T-cell (primary cell): ENCODE results near the gene DUSP10. TPM values are rescaled to one million over a fixed set of nuclear protein-coding genes. Genes with fewer than 3 reads are reported as not detected.

Experiments used
- ATAC-seq, 4 experiments: fragments of 200-7000 bp in 3 of 4; fragments of 150-1000 bp in 1 of 4; cut with Tn5 transposase; replicated peaks in 1 of 4; 1 replicate in 3 of 4; 2 replicates in 1 of 4; pipeline ENCODE4 v1.10.0; 2021; ENCODE audit warnings: moderate library complexity in 3 of 4, mild to moderate bottlenecking in 2 of 4, moderate number of reproducible peaks in 1 of 4
- CTCF ChIA-PET, 2 donors: fragments of 300-600 bp; sonication (Branson Sonifier 250); formaldehyde crosslinking; loops; one replicate each; lab custom pipeline; 2022; ENCODE audit warnings: antibody characterized with exemption in 2 of 2; lab: Charles Lee
- POLR2A ChIA-PET, 2 donors: fragments of 300-600 bp; sonication (Branson Sonifier 250); formaldehyde crosslinking; loops; one replicate each; lab custom pipeline; 2022; ENCODE audit warnings: antibody characterized with exemption in 2 of 2; lab: Charles Lee
- DNase-seq, 35 experiments: peaks; one replicate each; pipeline versions ENCODE4 v3.0.0 to v3.0.0-alpha.2; 2013 to 2023
- H3K27ac ChIP-seq: one replicate; pipeline ENCODE4 v1.5.1; 2013; ENCODE audit warnings: low read length
- H3K27me3 ChIP-seq, 2 experiments: replicated peaks in 1 of 2; 1 replicate in 1 of 2; 2 replicates in 1 of 2; pipeline versions ENCODE4 v1.6.1 to v1.7.0; 2013; ENCODE audit warnings: low read length in 1 of 2, mixed read lengths in 1 of 2; ENCODE audit not compliant: control insufficient read depth in 2 of 2, insufficient read depth in 2 of 2; ENCODE audit errors: extremely low read depth in 1 of 2
- H3K36me3 ChIP-seq, 2 donors: 1 replicate in 1 of 2; 2 replicates in 1 of 2; pipeline versions ENCODE4 v1.6.1 to v1.7.0; 2013; ENCODE audit warnings: low read length in 1 of 2; ENCODE audit not compliant: control insufficient read depth in 2 of 2, insufficient read depth in 1 of 2; ENCODE audit errors: extremely low read depth in 1 of 2
- H3K4me1 ChIP-seq, 2 experiments: 1 replicate in 1 of 2; 2 replicates in 1 of 2; pipeline versions ENCODE4 v1.6.1 to v1.7.0; 2013; ENCODE audit warnings: low read length in 2 of 2, mixed read lengths in 1 of 2; ENCODE audit not compliant: insufficient read depth in 2 of 2, control insufficient read depth in 1 of 2; ENCODE audit errors: extremely low read depth in 1 of 2
- H3K4me3 ChIP-seq, 2 donors: 1 replicate in 1 of 2; 2 replicates in 1 of 2; pipeline versions ENCODE4 v1.5.1 to v1.7.0; 2013; ENCODE audit warnings: mild to moderate bottlenecking in 2 of 2, low read length in 1 of 2, moderate library complexity in 1 of 2; ENCODE audit not compliant: control insufficient read depth in 1 of 2; ENCODE audit errors: extremely low read depth in 1 of 2
- H3K9me3 ChIP-seq: 2 replicates; pipeline ENCODE4 v1.7.0; 2013
- H3K27ac Mint-ChIP-seq, 2 donors: one replicate each; pipeline ENCODE4 v1.8.0; 2020 to 2021; ENCODE audit warnings: mild to moderate bottlenecking in 2 of 2, mixed read lengths in 2 of 2
- H3K27me3 Mint-ChIP-seq, 2 donors: one replicate each; pipeline ENCODE4 v1.8.0; 2021 to 2022; ENCODE audit warnings: mixed read lengths in 2 of 2
- H3K36me3 Mint-ChIP-seq: one replicate; pipeline ENCODE4 v1.8.0; 2021; ENCODE audit warnings: mixed read lengths
- H3K4me1 Mint-ChIP-seq, 3 donors: one replicate each; pipeline ENCODE4 v1.8.0; 2020 to 2022; ENCODE audit warnings: mixed read lengths in 3 of 3, mild to moderate bottlenecking in 1 of 3
- H3K4me3 Mint-ChIP-seq, 3 donors: one replicate each; pipeline ENCODE4 v1.8.0; 2020 to 2022; ENCODE audit warnings: mild to moderate bottlenecking in 3 of 3, mixed read lengths in 3 of 3, moderate library complexity in 3 of 3
- H3K9me3 Mint-ChIP-seq, 3 donors: one replicate each; pipeline ENCODE4 v1.8.0; 2020 to 2022; ENCODE audit warnings: mixed read lengths in 3 of 3
- WGBS: methylation state at CpG from one replicate; pipeline ENCODE4 v1.1.5; 2013; ENCODE audit warnings: missing lambda C conversion rate; ENCODE audit not compliant: insufficient coverage; 5-methylcytosine and 5-hydroxymethylcytosine counted together
- total RNA-seq, 35 experiments: library from RNA in 6 of 35; stranded (reverse) in 6 of 35; fragments of 120-200 nt in 1 of 35; gene quantifications; one replicate each; pipeline versions ENCODE4 v1.2.1 to v1.2.4 and lab custom pipeline; 2013 to 2026

DUSP10 gene
- total RNA-seq (10 to 100 TPM in 2 of 5 donors, 1 to 10 TPM in 3; 5.2 to 64.2 (median 6.0) TPM), total RNA-seq (lab: John Stamatoyannopoulos, UW) (6.9 to 228 (median 29.5) reads per million in 29 experiments)
- 9.9 TPM for total RNA-seq (2013)

DNA sequence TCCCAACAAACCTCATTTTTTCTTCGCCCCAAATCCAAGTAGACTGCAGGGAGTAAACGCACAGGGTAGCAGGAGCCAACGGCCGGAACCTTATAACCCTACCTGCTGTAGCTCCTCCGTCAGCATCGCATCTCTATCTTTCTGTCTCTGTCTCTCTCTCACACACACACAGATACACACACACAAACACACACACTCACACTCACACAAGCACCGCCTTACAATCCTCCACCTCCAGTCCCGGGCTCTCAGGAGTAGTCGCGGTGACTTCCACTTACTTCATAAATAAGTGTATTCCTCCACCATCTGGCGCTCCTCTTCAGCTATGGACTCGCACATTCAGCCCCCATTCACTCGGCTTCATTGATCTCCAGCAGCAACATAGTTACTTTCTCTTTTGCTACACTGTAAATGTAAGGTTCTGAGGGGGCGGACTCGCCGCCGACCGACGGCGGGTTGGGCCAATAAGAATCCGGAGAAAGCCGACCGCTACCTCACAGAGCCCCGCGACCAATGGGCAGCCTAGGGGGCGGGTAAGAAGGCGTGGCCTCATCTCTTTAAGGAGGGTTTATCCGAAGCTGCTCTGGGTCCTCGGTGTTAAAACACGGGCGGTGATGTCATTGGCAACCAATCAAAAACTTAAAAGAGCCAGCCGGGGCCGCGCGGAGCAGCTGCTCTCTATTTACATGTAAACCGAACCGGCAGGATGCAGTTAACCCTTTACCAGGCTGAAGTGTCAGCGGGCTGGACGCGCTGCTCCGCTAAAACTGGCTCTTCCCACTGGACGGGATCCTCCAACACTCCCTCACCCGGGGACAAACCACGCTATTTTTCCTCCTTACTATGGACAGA lies at the start of gene DUSP10:
TSS of gene DUSP10 (minus strand) at position 387 of the 852 bp plus-strand sequence. CDS start 2,345 bp downstream, outside the sequence.
- Mint-ChIP-seq H3K27me3 (no peaks in the 10 kb centered on the region), H3K4me3 (peak within 1 kb of the TSS in 1 of 3 donors; percentile 82), H3K4me1 (peaks cover 10 to 30% (median 24%) of the 10 kb centered on the region in 3 donors), H3K27ac (peak within 1 kb of the TSS in 1 of 2 donors; percentile 80), H3K36me3 (peaks cover 27% of the 10 kb centered on the region), H3K9me3 (no peaks in the 10 kb centered on the region)
- POLR2A ChIA-PET, result interaction anchor here (0.6 to 5.5 kb wide), 27 partner anchors 8 to 971 kb away, joined by 3 to 218 read pairs (median 5); partner anchors contain the start of genes BROX (in 1 of the 2) and TAF1A (in 1 of the 2)
- peak within 1 kb of the TSS; percentile 89 to 100 for H3K4me3 ChIP-seq
- CTCF ChIA-PET, result interaction anchor here (0.5 to 2.1 kb wide), 19 partner anchors 9 to 1653 kb away, joined by 3 to 16 read pairs (median 4); partner anchors contain the start of gene BPNT1 (in 1 of the 2)
- H3K36me3 ChIP-seq, result peaks cover 0 to 13% of the 10 kb centered on the region in 2 donors
- under 1% methylated on average over 35 of the region's 44 CpGs for WGBS
- H3K27ac ChIP-seq, result peak within 1 kb of the TSS; percentile 99
- H3K4me1 ChIP-seq, result peaks cover 5 to 29% of the 10 kb centered on the region in 2 experiments
- H3K27me3 ChIP-seq, result no peaks in the 10 kb centered on the region
- peak; percentile 83 to 89 (median 86) for ATAC-seq
- DNase-seq, result peak; percentile 94 to 100 (median 99)
- H3K9me3 ChIP-seq, result no peaks in the 10 kb centered on the region

GRCh38 chr1:221788466-221788865 lies 46.6 kb upstream of the DUSP10 start:
- WGBS, result 96% methylated on average over 3 of the region's 6 CpGs
- CTCF ChIA-PET, result no interaction called here
- H3K27me3 Mint-ChIP-seq, result no peaks in the 10 kb centered on the region
- peaks cover 9 to 18% of the 10 kb centered on the region in 2 experiments for H3K4me1 ChIP-seq
- H3K36me3 Mint-ChIP-seq, result no peaks in the 10 kb centered on the region
- ATAC-seq, result no peak
- H3K36me3 ChIP-seq, result no peaks in the 10 kb centered on the region
- H3K9me3 Mint-ChIP-seq, result no peaks in the 10 kb centered on the region
- H3K4me1 Mint-ChIP-seq, result peaks cover 15 to 28% (median 18%) of the 10 kb centered on the region in 3 donors
- no peak for DNase-seq
- H3K27me3 ChIP-seq, result no peaks in the 10 kb centered on the region
- H3K9me3 ChIP-seq, result no peaks in the 10 kb centered on the region
- H3K27ac ChIP-seq, result no peak overlapping the region
- POLR2A ChIA-PET, result no interaction called here
- H3K4me3 Mint-ChIP-seq, result no peak overlapping the region
- no peak overlapping the region for H3K27ac Mint-ChIP-seq
- no peak overlapping the region for H3K4me3 ChIP-seq

GRCh38 chr1:221786647-221787046 lies 44.8 kb upstream of the DUSP10 start:
- WGBS, result 100% methylated on average over 2 of the region's 5 CpGs
- Histone ChIP-seq H3K27me3 (no peaks in the 10 kb centered on the region), H3K36me3 (no peaks in the 10 kb centered on the region), H3K4me1 (peaks cover 22 to 24% of the 10 kb centered on the region in 2 experiments), H3K4me3 (no peak overlapping the region), H3K9me3 (no peaks in the 10 kb centered on the region), H3K27ac (no peak overlapping the region)
- Mint-ChIP-seq H3K27ac (no peak overlapping the region), H3K4me1 (peaks cover 24 to 35% (median 28%) of the 10 kb centered on the region in 3 donors), H3K9me3 (no peaks in the 10 kb centered on the region), H3K4me3 (no peak overlapping the region), H3K27me3 (no peaks in the 10 kb centered on the region), H3K36me3 (no peaks in the 10 kb centered on the region)
- ChIA-PET CTCF (no interaction called here), POLR2A (no interaction called here)
- DNase-seq, result no peak
- ATAC-seq, result no peak

GRCh38 chr1:221783936-221784335 lies 42.0 kb upstream of the DUSP10 start:
- 0% methylated on average over 2 of the region's 4 CpGs for WGBS
- Mint-ChIP-seq H3K27me3 (no peaks in the 10 kb centered on the region), H3K27ac (no peak overlapping the region), H3K36me3 (no peaks in the 10 kb centered on the region), H3K9me3 (no peaks in the 10 kb centered on the region), H3K4me3 (peak overlapping the region in 2 of 3 donors; percentile 34 to 70), H3K4me1 (peaks cover 42 to 59% (median 47%) of the 10 kb centered on the region in 3 donors)
- CTCF ChIA-PET, result interaction anchor here in 1 of 2 donors (1.2 to 1.5 kb wide), 3 partner anchors 14 to 41 kb away, joined by 3 to 4 read pairs (median 3); no protein-coding TSS in a partner anchor
- Histone ChIP-seq H3K36me3 (no peaks in the 10 kb centered on the region), H3K27me3 (no peaks in the 10 kb centered on the region), H3K4me3 (peak overlapping the region in 1 of 2 donors; percentile 5), H3K27ac (no peak overlapping the region), H3K4me1 (peaks cover 32 to 46% of the 10 kb centered on the region in 2 experiments), H3K9me3 (no peaks in the 10 kb centered on the region)
- ATAC-seq, result peak; percentile 86 to 91 (median 89)
- POLR2A ChIA-PET, result no interaction called here
- DNase-seq, result peak in 10 of 35 experiments; percentile 5 to 53 (median 19)

DNA sequence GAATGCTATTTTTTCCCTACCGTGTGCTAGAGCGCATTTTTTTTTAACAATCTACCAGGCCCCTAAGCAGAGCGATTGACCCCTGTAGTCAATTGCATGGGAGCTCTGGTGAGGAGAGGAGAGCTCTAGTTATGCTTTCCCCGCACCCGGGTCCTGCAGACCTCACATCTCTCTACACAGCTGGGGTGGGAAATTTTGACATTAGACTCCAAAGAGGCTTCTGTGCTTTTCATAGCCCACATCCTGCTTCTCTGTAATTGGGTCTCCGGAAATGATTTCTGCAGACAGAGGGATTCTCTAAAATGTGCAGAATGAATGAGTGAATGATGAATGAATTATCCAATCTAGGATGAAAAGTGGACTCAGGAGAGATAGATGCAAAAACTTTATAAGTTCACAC lies 41.5 kb upstream of the DUSP10 start:
- H3K4me3 ChIP-seq, result no peak overlapping the region
- Mint-ChIP-seq H3K4me3 (peak overlapping the region in 2 of 3 donors; percentile 34 to 70), H3K27me3 (no peaks in the 10 kb centered on the region), H3K27ac (no peak overlapping the region), H3K9me3 (no peaks in the 10 kb centered on the region), H3K4me1 (peaks cover 47 to 64% (median 52%) of the 10 kb centered on the region in 3 donors), H3K36me3 (no peaks in the 10 kb centered on the region)
- WGBS, result no CpG with 5 or more reads among the region's 6 CpGs
- H3K27ac ChIP-seq, result no peak overlapping the region
- H3K9me3 ChIP-seq, result no peaks in the 10 kb centered on the region
- POLR2A ChIA-PET, result no interaction called here
- peak in 13 of 35 experiments; percentile 7 to 65 (median 28) for DNase-seq
- H3K4me1 ChIP-seq, result peaks cover 37 to 51% of the 10 kb centered on the region in 2 experiments
- peak; percentile 80 to 87 (median 82) for ATAC-seq
- no peaks in the 10 kb centered on the region for H3K27me3 ChIP-seq
- no peaks in the 10 kb centered on the region for H3K36me3 ChIP-seq
- CTCF ChIA-PET, result interaction anchor here in 1 of 2 donors (1.2 to 1.5 kb wide), 3 partner anchors 14 to 40 kb away, joined by 3 to 4 read pairs (median 3); no protein-coding TSS in a partner anchor

GRCh38 chr1:221782970-221783369 lies 41.1 kb upstream of the DUSP10 start:
- no peaks in the 10 kb centered on the region for H3K36me3 Mint-ChIP-seq
- Histone ChIP-seq H3K27ac (no peak overlapping the region), H3K4me1 (peaks cover 42 to 55% of the 10 kb centered on the region in 2 experiments), H3K27me3 (no peaks in the 10 kb centered on the region), H3K9me3 (no peaks in the 10 kb centered on the region), H3K4me3 (no peak overlapping the region), H3K36me3 (no peaks in the 10 kb centered on the region)
- no peaks in the 10 kb centered on the region for H3K9me3 Mint-ChIP-seq
- DNase-seq, result no peak
- CTCF ChIA-PET, result interaction anchor here in 1 of 2 donors (1.5 to 1.9 kb wide), 2 partner anchors 13 to 25 kb away, joined by 3 to 4 read pairs; no protein-coding TSS in a partner anchor
- peak overlapping the region in 1 of 3 donors; percentile 70 for H3K4me3 Mint-ChIP-seq
- no peaks in the 10 kb centered on the region for H3K27me3 Mint-ChIP-seq
- no peak for ATAC-seq
- WGBS, result no CpG with 5 or more reads among the region's 1 CpG
- POLR2A ChIA-PET, result interaction anchor here in 1 of 2 donors (0.5 kb wide), 1 partner anchor 218 kb away, joined by 3 read pairs; no protein-coding TSS in a partner anchor
- H3K4me1 Mint-ChIP-seq, result peaks cover 52 to 68% (median 56%) of the 10 kb centered on the region in 3 donors
- H3K27ac Mint-ChIP-seq, result no peak overlapping the region
